Stimulated activated CD4-positive, alpha-beta T cell treated with anti-CD3 and anti-CD28 coated beads, Interleukin-4, amount 100 ng/mL, for 48 hours (primary cell): ENCODE results near the gene ATP8B3.
"Not testable (repeated sequence)": the region's sequence is repeated elsewhere in the genome, so short reads cannot be mapped to it uniquely, and the experiment has no call there.

ENCODE experiments used
- DNase-seq, 2 donors: peaks; one replicate each; pipeline ENCODE4 v3.0.0-alpha.2; 2020; ENCODE audit warnings: low read depth in 2 of 2

The ATP8B3 gene

DNA sequence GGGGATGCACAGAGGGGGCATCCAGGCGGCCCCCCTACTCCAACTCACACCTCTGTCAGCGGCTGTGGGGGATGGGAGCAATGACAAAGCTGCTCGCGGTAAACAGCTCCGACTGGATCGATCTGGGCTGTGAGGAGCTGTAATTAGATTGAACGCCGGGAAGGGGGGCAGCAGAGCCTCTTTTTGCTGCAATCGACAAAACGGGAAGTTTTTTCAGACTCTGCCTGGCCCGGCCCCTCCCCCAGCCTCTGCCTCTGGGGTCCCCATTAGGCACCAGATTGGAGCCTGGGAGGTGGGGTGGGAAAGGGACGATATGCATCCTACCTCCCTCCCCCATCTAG is 42.5 kb downstream of the ATP8B3 start:
- DNase-seq = no peak

GRCh38 chr19:1768918-1769644 is 43.0 kb downstream of the ATP8B3 start:
- no peak for DNase-seq

- DNase-seq = no peak
These were observed 43.8 kb downstream of the ATP8B3 start for GRCh38 chr19:1768248-1768647.

- DNase-seq = peak; percentile 44 to 63
These were observed 44.6 kb downstream of the ATP8B3 start for GRCh38 chr19:1767464-1767933.

DNA sequence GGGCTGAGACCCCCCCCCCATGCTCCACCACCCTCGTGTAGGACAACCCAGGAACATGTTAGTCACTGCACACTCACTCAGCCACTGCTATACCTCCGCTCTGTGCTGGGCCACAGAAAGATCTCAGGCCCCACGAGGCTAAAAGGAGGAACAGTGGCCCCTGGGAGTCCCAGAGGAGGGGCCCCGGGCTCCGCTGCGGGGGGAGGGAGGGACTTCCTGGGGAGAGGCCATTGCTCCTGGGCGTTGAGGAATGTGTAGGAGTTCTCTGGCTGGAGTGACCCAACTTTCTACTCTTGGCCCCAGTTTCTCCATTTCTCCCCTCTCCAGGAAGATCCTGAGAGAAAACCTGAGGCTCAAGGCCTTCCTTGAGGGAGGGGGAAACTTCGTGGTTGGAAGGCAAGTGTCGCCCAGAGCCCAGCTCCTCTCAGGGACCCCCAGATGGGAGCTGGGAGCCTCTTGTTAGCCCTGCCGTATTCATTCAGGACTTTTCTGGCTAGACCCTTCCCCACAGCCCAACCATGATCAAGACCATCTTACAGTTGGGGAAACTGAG is 45.2 kb downstream of the ATP8B3 start:
- no peak for DNase-seq

DNA sequence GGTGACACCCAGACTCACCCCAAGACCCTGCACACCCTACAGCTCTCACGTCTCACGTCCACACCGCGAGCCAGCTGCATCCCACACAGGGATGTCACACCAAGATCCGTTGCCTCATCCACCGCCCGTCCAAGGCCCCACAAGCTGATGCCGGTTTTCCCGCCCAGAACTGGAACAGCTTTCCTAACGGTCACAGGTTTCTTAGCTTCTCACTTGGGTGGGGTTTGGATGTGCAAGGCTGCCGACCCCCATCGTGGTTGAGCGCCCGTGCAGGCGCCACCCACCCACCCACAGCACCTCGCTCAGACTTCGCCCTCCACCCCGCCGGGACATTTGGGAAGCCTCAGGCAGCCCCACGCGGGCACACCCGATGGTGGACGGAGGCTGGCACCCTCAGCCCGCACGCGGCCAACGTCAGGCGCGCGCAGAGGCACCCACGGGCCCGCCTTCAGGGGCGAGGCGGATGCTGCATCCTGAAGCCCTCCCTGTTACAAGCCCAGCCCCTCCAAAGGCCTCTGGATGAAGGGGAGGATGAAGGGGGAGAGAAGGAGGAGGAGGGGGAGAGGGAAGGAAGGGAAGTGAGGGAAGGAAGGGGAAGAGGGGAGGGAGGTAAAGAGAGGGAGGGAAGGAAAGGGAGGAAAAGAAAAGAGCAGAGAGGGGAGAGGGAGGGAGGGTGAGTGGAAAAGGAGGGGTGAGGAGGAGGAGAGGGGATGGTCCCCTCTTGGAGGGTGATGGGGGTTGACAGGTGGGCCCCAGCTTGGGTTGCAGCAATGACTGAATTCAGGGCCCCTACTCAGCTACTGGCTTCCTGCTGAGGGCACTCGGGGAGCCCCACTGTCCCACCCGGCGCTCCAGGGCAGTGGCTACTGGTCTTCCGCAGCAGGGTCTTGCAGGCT is 45.9 kb downstream of the ATP8B3 start:
- DNase-seq = no peak

DNA sequence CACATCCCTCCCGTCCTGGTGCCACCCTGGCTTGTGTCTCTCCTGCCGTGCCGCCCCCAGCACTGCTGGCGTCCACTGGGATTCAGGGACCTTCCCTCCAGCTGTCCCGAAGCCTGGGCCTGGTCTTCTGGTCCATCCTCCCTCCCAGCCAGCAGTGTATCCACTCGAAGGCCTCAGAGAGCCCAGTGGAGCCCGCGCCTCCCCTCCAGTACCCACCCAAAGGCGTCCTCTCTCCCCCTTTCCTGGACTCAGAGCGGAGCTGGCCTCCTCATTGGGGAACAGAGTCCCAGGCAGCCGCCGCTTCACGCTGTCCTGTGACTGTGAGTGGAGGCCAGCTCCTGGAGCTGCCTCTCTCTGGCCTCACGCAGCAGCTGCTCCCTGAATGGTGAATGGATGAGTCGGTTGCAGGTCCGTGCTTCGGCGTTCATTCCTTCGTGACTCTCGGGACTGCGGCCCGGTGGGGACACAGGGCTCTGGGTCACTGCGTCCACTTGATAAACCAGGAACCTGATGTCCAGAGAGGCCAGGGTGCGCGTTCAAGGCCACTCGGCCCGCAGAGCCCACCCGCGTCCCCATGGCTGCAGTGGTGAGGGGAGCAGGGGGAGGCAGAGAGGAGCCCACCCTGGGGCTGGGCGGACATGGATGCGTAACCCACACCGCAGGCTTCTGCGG is 46.7 kb downstream of the ATP8B3 start:
- DNase-seq = no peak

- DNase-seq = no peak
These were observed 47.3 kb downstream of the ATP8B3 start for GRCh38 chr19:1764729-1765128.

GRCh38 chr19:1763648-1764639 is 48.1 kb downstream of the ATP8B3 start:
- DNase-seq = no peak

GRCh38 chr19:1762243-1763117 is 49.6 kb downstream of the ATP8B3 start:
- no peak for DNase-seq

DNA sequence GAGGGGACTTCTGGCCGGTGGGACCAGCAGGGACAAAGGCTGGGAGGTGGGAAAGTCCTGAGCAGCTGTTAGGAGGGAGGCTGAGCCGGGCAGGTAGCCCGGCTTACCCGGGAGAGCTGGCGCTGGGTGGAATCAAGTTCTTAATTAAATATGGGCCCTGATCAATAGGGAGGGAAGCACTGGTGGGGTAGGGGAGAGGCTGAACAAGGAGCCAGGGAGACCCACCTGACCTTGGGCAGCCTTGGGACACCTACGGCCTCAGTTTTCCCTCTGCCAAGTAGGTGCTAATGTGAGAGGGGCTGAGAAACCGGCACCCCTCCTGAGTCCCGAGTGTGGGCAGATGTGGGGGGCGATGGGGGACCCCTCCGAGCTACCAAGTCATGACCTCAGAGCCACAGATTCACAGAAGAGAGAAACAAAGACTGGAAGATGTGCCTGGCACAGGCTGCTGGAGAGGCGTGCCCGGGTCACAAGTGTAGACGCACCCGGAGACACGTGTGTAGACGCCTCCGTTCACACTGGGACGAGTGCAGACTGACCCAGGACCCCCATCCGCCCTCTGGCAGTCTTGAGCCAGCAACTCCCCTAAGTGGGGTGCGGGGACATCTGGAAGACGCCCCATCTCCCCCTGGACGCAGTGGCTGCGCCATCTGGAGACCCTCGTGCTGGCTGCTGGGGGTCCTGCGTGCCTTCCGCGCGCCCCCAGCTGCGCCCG is 50.4 kb downstream of the ATP8B3 start:
- DNase-seq = no peak

- not testable (repeated sequence) for DNase-seq
These were observed 51.1 kb downstream of the ATP8B3 start for GRCh38 chr19:1760786-1761527.

GRCh38 chr19:1760020-1760419 is 52.1 kb downstream of the ATP8B3 start:
- no peak for DNase-seq

- DNase-seq = no peak
These were observed 52.8 kb downstream of the ATP8B3 start for GRCh38 chr19:1758959-1759903.

GRCh38 chr19:1758231-1758577 is 53.9 kb downstream of the ATP8B3 start:
- no peak for DNase-seq

DNA sequence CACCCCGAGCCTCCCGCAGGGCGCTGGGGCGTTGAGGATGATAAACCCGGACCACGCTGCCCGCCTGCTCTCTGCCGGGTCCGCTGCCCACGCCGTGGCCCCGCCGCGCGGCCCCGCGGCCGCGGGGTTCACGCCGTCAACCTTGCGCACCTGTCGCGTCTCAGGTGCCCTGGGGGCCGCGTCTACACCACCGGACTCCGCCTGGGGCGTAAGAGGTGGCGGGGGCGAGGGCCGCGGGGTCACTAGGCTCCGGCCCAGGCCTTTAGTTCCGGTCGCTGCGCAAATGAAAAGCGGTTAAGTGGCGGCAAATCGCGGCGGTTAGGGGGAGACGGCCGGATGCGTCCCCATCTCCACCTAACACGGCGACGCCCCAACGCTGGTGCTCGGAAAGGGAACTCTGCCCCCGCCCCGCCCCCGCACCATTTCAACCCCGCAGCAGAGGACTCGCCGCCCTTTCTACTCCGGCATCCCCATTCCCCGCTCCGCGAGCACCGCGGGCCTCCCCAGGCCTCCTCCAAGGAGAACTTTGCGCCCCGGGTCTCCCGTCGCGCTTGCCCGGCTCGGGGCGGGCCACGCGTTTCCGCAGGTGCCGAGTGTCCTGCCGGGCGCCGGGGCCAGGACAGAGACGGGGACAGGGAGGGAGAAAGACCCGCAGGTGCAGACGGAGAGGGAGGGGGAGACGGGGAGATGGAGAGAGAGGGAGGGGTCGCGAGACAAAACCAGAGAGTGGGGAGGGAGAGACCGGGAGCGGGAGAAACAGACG is 54.4 kb downstream of the ATP8B3 start:
- no peak for DNase-seq
